ENCODE results near the gene CWC15.
"Not testable (repeated sequence)": the region's sequence is repeated elsewhere in the genome, so short reads cannot be mapped to it uniquely, and the experiment has no call there.

The CWC15 gene

DNA sequence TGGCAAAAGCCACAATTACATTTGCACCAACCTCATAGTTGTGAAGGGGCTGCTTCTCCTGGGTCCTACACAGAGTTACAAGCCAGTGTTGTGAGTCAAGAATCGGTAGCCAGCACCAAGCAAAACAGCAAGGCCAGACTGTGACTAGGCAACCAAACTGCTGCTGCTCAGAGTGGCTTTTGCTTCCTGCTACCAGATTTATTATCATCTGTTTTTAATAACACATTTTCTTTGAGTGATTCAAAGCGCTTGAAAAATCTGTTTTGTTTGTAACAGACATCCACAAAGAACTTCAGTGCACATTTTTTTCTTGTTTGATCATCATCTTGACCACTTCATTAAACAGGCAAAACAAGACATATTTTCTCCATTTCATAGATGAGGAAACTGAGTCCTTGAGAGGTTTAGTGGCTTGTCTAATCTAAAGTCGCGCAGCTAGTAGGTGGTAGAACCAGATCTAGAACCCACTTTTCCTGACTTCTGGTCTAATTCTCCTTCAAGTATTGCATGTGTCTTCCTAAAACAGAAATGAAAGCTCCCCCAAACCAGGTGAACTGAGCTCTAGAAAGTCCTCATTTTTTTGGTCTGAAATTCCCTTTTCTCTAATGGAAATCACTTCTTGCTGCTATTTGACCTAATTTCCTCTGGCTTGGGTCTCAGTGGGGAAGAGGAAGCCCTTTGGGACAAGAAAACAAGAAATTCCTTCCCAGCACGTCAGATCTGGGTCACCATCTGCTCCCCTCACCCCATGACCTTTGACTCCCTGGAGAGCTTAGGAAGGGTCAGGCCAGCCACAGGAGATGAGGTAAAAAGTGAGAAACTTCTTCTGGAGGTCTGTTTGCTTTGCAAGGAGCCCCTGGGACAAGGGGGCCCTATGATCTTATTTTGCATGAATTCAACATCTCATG lies 39.9 kb downstream of the CWC15 start:
- DNase-seq (ENCODE audit: extremely low spot score) = no peak
- POLR2A ChIA-PET = no interaction called here
- CTCF ChIA-PET = interaction anchor here (1.3 to 1.4 kb wide), 2 partner anchors 11 to 14 kb away, joined by 3 to 5 read pairs; no protein-coding TSS in a partner anchor
- TF ChIP-seq, protein P1, sequence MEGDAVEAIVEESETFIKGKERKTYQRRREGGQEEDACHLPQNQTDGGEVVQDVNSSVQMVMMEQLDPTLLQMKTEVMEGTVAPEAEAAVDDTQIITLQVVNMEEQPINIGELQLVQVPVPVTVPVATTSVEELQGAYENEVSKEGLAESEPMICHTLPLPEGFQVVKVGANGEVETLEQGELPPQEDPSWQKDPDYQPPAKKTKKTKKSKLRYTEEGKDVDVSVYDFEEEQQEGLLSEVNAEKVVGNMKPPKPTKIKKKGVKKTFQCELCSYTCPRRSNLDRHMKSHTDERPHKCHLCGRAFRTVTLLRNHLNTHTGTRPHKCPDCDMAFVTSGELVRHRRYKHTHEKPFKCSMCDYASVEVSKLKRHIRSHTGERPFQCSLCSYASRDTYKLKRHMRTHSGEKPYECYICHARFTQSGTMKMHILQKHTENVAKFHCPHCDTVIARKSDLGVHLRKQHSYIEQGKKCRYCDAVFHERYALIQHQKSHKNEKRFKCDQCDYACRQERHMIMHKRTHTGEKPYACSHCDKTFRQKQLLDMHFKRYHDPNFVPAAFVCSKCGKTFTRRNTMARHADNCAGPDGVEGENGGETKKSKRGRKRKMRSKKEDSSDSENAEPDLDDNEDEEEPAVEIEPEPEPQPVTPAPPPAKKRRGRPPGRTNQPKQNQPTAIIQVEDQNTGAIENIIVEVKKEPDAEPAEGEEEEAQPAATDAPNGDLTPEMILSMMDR (IDR thresholded peaks at IDR 0.05; ENCODE audit: control extremely low read depth, extremely low read depth, low read depth, missing control alignments) = no peak

DNA sequence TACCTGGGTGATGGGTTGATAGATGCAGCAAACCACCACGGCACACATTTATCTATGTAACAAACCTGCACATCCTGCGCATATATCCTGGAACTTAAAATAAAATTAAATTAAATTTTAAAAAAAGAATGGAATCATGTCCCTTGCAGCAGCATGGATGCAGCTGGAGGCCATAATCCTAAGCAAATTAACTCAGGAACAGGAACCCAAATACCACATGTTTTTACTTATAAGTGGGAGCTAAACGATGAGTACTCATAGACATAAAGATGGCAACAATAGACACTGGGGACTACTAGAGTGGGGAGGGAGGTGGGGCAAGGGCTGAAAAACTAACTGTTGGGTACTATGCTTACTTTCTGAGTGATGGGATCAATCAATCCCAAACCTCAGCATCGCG lies 40.9 kb downstream of the CWC15 start:
- no peak for DNase-seq (ENCODE audit: extremely low spot score)
- TF ChIP-seq, protein P1 (IDR thresholded peaks at IDR 0.05; ENCODE audit: control extremely low read depth, extremely low read depth, low read depth, missing control alignments) = no peak
- CTCF ChIA-PET = no interaction called here
- POLR2A ChIA-PET = no interaction called here

DNA sequence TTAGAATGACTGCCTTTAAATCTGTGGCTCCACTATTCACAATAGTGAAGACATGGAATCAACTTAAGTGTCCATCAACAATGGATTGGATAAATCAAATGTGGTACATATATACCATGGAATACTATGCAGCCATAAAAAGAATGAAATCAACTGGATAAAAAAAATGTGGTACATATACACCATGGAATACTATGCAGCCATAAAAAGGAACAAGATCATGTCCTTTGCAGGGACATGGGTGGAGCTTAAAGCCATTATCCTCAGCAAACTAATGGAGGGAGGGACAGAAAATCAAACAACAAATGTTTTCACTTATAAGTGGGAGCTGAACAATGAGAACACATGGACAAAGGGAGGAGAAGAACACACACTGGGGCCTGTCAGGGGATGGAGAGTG lies 41.3 kb downstream of the CWC15 start:
- CTCF ChIA-PET; DNase-seq (ENCODE audit: extremely low spot score); POLR2A ChIA-PET: not testable (repeated sequence)

DNA sequence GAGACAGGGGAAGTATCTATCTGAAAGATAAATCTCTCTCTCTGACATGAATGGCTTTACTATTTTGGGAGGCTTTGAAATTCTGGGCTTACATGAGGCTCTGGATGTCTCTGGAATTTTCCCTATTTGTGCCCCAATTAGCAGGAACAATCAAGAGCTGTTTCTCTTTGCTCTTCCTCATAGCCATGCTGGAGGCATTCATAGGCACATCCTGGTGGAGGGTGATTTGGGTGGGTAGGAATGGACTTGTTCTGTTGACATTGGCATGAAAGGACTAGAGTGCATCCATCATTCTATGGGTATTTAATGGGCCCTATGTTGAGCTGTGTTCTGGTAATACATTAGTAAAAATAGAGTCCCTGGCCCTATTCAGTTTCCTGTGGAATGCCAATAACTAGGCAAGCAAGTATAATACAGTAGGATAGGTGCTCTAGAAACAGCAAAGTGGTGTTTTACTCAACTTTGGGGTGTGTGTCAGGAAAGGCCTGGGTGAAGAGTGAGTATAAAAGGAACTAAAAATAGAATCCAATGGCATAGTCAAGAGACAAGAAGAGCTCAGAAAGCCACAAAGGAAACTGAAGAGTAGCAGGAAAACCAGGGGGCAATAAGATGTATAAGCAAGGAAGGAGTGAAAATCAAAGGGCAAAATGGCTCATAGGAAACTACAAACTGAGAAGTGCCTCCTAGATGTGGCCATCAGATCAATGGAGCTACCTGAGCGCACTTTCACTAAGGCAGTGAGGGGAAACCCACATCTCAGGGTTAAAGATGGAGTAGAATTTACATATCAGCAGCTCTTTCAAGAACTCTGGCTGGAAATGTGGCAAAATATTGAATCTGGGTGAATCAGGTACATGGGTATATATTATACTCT lies 45.0 kb downstream of the CWC15 start:
- POLR2A ChIA-PET = no interaction called here
- CTCF ChIA-PET = interaction anchor here (0.7 to 1.0 kb wide), 5 partner anchors 31 to 1187 kb away, joined by 3 to 4 read pairs (median 3); partner anchors contain the start of gene C11orf54
- TF ChIP-seq, protein P1 (IDR thresholded peaks at IDR 0.05; ENCODE audit: control extremely low read depth, extremely low read depth, low read depth, missing control alignments) = no peak
- DNase-seq (ENCODE audit: extremely low spot score) = no peak

DNA sequence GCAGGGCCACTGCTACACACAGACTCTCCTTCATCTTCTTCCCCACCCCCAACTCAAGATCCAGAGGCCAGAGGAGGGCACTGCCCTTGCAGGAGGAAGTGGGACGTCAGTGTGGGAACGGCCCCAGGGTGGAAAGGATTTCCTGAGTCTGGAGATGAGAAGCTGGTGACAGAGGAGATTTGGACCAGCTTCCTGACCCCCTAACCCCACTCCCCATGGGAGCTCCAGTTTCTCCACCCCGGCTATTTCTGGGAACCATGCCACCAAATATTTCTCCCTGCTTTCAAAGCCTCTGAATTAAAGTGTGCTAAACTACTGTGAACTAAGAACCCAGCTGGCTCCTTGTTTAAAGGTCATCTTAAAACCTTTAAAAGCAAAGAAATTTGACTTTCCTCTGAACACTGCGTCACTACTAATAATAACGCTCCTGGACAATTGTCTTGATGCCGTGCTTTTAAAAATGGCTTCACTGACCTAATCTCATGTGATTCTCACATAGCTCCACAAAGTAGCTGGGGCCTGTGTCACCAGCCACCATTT lies 46.6 kb downstream of the CWC15 start:
- TF ChIP-seq, protein P1 (IDR thresholded peaks at IDR 0.05; ENCODE audit: control extremely low read depth, extremely low read depth, low read depth, missing control alignments) = no peak
- ChIA-PET POLR2A (no interaction called here), CTCF (interaction anchor here (0.8 to 2.0 kb wide), 5 partner anchors 13 to 33 kb away, joined by 3 to 9 read pairs (median 4); no protein-coding TSS in a partner anchor)
- no peak for DNase-seq (ENCODE audit: extremely low spot score)

DNA sequence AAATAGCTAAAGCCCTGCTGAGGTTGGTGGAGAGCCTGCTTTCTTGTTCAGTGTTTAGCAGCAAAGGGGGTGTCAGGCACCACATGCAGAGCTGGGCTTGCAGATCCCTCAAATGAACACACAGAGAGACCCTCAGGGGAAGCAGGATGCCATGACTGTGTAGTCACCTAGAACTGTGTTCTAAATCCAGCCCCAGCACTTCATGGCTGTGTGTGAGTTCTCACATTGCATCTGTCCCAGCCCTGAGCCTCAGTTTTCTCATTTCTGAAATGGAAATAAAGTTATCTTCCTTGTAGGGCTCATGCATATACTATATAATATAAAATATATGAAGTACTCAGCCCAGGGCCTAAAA lies 47.1 kb downstream of the CWC15 start:
- DNase-seq (ENCODE audit: extremely low spot score) = no peak
- ChIA-PET POLR2A (no interaction called here), CTCF (interaction anchor here (1.4 to 2.0 kb wide), 3 partner anchors 13 to 28 kb away, joined by 4 to 9 read pairs (median 5); no protein-coding TSS in a partner anchor)
- TF ChIP-seq, protein P1 (IDR thresholded peaks at IDR 0.05; ENCODE audit: control extremely low read depth, extremely low read depth, low read depth, missing control alignments) = no peak
